ENCODE results near the gene ZNF282.

ZNF282 gene

DNA sequence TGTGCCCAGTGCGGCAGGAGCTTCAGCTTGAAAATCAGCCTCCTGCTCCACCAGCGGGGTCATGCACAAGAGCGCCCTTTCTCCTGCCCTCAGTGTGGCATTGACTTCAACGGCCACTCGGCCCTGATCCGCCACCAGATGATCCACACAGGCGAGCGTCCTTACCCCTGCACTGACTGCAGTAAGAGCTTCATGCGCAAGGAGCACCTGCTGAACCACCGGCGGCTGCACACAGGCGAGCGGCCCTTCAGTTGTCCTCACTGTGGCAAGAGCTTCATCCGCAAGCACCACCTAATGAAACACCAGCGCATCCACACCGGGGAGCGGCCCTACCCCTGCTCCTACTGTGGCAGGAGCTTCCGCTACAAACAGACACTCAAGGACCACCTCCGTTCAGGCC lies 16.1 kb upstream of the ZNF282 start:
- Mint-ChIP-seq H3K4me1 (no peaks in the 10 kb centered on the region), H3K27ac (no peak overlapping the region), H3K9me3 (no peaks in the 10 kb centered on the region), H3K36me3 (ENCODE audit: low read depth) (peaks cover 31% of the 10 kb centered on the region), H3K27me3 (no peaks in the 10 kb centered on the region), H3K4me3 (no peak overlapping the region)
- no peak for DNase-seq
- ATAC-seq = no peak

DNA sequence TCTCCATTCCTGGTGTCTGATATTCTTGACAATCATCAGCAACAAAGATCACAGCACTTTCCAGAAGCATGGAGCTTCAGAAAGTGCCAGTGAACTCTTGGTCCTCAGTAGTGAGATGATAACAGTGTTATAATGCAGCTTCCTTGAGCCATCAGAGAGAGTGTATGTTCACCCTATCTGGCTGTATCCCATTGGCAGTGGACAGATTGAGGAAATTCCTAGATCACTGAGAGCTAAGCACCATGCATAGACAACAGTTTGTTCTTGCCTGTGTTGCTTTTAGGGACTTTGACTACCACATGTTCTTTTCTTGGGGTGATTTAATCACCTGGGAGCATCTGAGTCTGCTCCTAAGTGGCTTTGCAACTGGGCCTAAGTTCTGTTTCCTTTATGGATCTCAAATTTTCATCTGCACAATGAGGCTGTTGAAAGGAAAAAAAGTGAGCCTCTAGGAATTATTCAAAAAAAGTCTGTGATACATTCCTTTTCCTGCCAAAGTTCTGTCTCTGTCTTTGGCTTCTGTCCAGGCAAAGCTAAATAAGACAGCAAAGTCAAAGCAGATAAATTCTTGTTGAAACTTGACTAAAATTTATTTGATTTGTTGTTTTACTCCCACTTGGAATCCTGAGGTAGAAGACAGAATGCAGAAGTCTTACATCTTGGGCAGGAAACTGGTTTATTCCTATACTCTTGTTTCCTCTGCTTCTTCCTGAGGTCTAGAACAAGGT lies 14.5 kb upstream of the ZNF282 start:
- Mint-ChIP-seq H3K27ac (peak overlapping the region; percentile 36), H3K36me3 (ENCODE audit: low read depth) (peaks cover 29% of the 10 kb centered on the region), H3K9me3 (no peaks in the 10 kb centered on the region), H3K4me3 (no peak overlapping the region), H3K4me1 (no peaks in the 10 kb centered on the region), H3K27me3 (no peaks in the 10 kb centered on the region)
- ATAC-seq (no peak), DNase-seq (no peak)

DNA sequence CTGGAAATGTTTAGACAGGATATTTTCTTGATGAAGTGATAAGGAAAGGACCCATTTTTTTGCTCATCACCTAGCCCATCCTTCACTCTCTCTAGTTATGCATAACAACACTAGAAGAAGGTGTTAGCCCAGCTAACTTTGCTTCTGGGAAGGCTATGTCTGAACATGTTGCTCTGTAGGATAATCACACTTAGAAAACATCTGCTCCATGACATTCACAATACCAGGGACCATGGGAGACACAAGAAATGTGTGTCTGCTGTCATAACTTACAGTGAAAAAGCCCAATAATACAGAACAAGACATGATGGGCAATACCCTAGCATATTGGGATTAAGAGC lies 13.9 kb upstream of the ZNF282 start:
- Mint-ChIP-seq H3K4me3 (no peak overlapping the region), H3K27me3 (no peaks in the 10 kb centered on the region), H3K4me1 (no peaks in the 10 kb centered on the region), H3K9me3 (no peaks in the 10 kb centered on the region), H3K27ac (no peak overlapping the region), H3K36me3 (ENCODE audit: low read depth) (peaks cover 27% of the 10 kb centered on the region)
- ATAC-seq (no peak), DNase-seq (no peak)

DNA sequence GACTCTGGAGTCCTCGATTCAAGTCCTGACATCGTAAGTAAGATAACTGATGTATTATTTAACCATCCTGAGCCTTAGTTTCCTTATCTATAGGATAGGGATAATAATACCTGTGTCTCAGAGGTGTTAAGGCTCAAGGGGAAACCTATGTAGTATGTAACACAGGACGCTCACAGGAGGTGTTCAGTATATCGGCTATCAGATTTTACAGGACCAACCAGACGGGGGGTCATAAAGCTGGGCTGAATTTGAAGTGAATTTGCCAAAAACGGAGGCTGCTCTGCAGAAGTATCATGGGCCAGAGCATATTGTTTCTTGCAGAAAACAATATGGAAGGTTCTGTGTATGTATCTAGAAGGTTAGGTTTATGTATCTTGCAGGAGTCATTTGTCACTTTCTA lies 11.1 kb upstream of the ZNF282 start:
- no peaks in the 10 kb centered on the region for H3K4me1 Mint-ChIP-seq
- ATAC-seq = no peak
- DNase-seq = no peak
- H3K27me3 Mint-ChIP-seq = no peaks in the 10 kb centered on the region
- peaks cover 7% of the 10 kb centered on the region for H3K36me3 Mint-ChIP-seq (ENCODE audit: low read depth)
- H3K4me3 Mint-ChIP-seq = no peak overlapping the region
- H3K27ac Mint-ChIP-seq = no peak overlapping the region
- no peaks in the 10 kb centered on the region for H3K9me3 Mint-ChIP-seq

DNA sequence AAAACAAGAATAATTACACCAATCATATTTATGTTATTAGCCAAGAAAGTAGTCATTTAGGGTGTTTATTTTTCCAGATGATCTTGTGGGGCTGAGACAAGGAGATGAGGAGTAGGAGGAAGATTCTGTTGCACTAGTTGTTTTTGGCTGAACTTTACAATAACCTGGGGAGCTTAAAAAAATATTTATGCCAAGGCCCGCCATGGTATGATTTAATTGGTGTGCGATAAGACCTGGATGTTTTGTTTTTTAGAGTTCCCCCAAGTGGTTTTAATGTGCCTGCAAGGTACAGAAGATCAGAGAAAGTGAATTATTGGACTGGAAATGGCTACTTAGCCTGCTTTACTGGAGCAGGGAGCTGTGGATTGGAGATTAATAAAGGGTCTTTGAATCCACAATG lies 7.1 kb upstream of the ZNF282 start:
- H3K27me3 Mint-ChIP-seq = no peaks in the 10 kb centered on the region

DNA sequence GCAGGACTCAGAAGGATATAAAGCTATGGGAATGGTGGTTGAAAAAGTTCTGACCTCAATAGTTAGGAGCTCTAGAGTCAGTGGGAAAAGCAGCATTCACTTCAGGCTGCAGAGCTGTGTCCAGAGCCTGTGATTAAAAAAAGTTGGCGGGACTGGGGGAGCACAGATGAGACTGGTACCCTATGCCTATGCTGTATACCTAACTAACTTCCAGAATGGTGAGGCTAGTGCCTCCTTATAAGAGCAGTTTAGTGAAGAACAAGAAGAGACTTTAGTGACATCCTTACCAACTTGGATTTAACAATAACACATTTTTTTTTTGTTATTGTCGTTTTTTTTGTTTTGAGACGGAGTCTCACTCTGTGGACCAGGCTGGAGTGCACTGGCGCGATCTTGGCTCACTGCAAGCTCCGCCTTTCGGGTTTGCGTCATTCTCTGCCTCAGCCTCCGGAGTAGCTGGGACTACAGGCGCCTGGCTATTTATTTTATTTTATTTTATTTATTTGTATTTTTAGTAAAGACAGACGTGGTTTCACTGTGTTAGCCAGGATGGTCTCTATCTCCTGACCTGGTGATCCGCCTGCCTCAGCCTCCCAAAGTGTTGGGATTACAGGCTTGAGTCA lies 6.6 kb upstream of the ZNF282 start:
- Mint-ChIP-seq H3K4me3 (no peak overlapping the region), H3K27ac (no peak overlapping the region), H3K27me3 (no peaks in the 10 kb centered on the region), H3K9me3 (no peaks in the 10 kb centered on the region), H3K4me1 (peaks cover 16% of the 10 kb centered on the region), H3K36me3 (ENCODE audit: low read depth) (peaks cover 1% of the 10 kb centered on the region)
- ATAC-seq = no peak
- no peak for DNase-seq

More for the DNA sequence above, 7.1 kb upstream of the ZNF282 start:
- peaks cover 1% of the 10 kb centered on the region for H3K36me3 Mint-ChIP-seq (ENCODE audit: low read depth)
- ATAC-seq (no peak), DNase-seq (no peak)
- H3K4me3 Mint-ChIP-seq = no peak overlapping the region
- H3K9me3 Mint-ChIP-seq = no peaks in the 10 kb centered on the region
- H3K27ac Mint-ChIP-seq = no peak overlapping the region
- peaks cover 16% of the 10 kb centered on the region for H3K4me1 Mint-ChIP-seq

DNA sequence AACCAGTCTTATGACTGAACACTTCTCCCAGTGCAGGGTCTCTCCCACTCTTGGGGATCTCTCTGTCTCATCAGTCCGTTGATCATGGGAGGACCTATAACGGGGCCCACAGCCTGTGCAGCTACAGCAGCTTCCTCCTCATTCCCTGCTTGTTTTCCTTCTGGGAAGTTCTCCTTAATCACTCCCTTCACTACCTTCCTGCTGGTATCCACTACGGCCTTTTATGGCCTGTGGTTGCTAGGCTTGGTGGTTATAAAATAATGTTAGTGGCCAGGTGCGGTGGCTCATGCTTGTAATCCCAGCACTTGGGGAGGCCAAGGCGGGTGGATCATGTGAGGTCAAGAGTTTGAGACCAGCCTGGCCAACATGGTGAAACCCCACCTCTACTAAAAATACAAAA lies 3.5 kb upstream of the ZNF282 start:
- DNase-seq (no peak), ATAC-seq (no peak)
- peaks cover 24% of the 10 kb centered on the region for H3K4me1 Mint-ChIP-seq
- H3K4me3 Mint-ChIP-seq = peak overlapping the region; percentile 40
- H3K9me3 Mint-ChIP-seq = no peaks in the 10 kb centered on the region
- no peak overlapping the region for H3K27ac Mint-ChIP-seq
- no peaks in the 10 kb centered on the region for H3K27me3 Mint-ChIP-seq
- peaks cover 5% of the 10 kb centered on the region for H3K36me3 Mint-ChIP-seq (ENCODE audit: low read depth)

DNA sequence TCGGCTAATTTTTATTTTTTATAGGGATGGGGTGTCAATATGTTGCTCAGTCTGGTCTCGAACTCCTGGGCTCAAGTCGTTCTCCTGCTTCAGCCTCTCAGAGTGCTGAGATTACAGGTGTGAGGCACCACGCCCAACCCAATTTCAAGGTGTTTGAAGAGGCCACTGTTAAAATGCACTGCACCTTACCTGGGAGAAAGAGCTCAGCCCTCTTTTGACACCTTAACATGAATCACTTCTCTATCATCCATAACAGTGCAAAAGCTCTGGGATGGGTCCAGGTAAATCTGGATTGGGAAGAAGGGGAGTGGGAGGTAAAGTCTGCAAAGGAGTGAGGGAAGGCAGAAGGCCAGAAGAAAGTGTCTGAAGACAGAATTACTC lies 557 bp upstream of the ZNF282 start:
- Mint-ChIP-seq H3K27ac (no peak overlapping the region), H3K9me3 (no peaks in the 10 kb centered on the region), H3K36me3 (ENCODE audit: low read depth) (peaks cover 28% of the 10 kb centered on the region), H3K27me3 (no peaks in the 10 kb centered on the region), H3K4me3 (peak overlapping the region; percentile 79), H3K4me1 (peaks cover 49% of the 10 kb centered on the region)
- no peak for ATAC-seq
- DNase-seq = no peak

DNA sequence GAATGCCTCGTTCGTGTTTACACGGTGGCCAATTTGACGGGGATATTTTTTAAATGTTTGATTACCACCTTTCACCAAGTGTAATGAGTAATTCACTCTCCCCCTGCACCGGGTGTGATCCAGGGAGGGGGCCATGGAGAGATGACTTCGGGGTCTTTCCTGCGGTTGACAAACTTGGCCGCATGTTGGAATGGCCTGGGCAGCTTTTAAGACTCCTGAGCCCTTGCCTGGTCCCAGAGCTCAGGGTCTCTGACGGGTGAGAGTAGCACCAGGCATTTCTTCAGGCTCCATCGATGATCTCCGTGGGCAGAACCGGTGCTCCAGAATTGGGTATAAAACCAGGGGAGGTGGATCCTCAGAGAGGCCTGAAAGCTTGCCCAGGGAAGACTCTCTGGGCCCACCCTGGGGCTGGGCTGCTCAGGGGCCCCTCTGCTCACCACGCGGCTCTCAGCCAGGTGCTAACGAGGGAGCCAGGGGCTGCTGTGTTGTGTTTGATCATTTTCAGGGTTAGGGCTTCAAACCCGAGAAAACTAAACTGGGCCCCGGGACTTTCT lies 882 bp downstream of the ZNF282 start:
- Mint-ChIP-seq H3K27me3 (no peaks in the 10 kb centered on the region), H3K36me3 (ENCODE audit: low read depth) (peaks cover 39% of the 10 kb centered on the region), H3K27ac (peak overlapping the region; percentile 95), H3K9me3 (no peaks in the 10 kb centered on the region), H3K4me1 (peaks cover 41% of the 10 kb centered on the region), H3K4me3 (peak overlapping the region; percentile 94)
- DNase-seq (peak; percentile 20), ATAC-seq (no peak)

DNA sequence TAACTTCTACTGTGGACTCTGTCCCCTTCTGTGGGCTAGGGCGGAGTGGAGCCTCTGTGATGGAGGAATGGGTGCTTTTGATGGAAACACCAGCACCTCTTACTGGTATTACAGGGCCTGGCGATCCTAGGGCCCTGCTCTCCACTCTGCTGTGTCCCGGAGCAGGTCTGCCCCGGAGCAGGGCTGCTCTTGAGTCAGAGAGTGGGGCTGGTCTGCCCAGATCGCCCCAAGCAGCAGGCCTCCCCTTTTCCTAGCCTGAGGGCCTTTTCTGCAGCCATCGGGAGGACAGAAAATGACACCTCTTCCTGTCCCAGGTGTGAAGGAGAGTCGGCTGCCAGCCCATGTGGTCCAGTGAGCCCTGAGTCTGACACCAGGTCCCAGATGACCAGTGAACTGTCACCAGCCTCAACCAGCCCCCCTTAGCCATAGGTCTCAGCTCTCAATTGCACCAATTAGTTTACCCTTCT lies 1.4 kb downstream of the ZNF282 start:
- Mint-ChIP-seq H3K9me3 (no peaks in the 10 kb centered on the region), H3K27me3 (no peaks in the 10 kb centered on the region), H3K4me1 (peaks cover 37% of the 10 kb centered on the region), H3K27ac (peak overlapping the region; percentile 95), H3K36me3 (ENCODE audit: low read depth) (peaks cover 41% of the 10 kb centered on the region), H3K4me3 (peak overlapping the region; percentile 94)
- ATAC-seq (peak; percentile 31), DNase-seq (peak; percentile 15)

DNA sequence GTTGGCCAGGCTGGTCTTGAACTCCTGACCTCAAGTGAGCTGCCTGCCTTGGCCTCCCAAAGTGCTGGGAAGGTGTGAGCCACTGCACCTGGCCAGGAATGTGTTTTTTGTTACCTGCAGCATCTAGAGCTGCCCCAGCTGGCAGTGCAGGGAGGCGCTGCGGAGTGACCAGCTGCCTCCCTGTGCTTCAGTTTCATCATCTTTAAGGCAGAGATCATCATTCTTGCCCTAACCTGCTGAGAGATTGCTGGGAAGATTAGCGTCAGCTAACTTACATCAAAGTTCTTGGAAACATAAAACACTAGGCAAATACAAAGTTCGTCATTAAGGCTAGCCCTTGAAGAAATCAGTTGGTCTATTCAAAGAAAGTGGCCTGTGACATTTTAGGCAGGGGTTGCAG lies 2.3 kb downstream of the ZNF282 start:
- Mint-ChIP-seq H3K36me3 (ENCODE audit: low read depth) (peaks cover 49% of the 10 kb centered on the region), H3K27me3 (no peaks in the 10 kb centered on the region), H3K4me1 (peaks cover 37% of the 10 kb centered on the region), H3K27ac (no peak overlapping the region), H3K4me3 (peak overlapping the region; percentile 94), H3K9me3 (no peaks in the 10 kb centered on the region)
- ATAC-seq = no peak
- no peak for DNase-seq

DNA sequence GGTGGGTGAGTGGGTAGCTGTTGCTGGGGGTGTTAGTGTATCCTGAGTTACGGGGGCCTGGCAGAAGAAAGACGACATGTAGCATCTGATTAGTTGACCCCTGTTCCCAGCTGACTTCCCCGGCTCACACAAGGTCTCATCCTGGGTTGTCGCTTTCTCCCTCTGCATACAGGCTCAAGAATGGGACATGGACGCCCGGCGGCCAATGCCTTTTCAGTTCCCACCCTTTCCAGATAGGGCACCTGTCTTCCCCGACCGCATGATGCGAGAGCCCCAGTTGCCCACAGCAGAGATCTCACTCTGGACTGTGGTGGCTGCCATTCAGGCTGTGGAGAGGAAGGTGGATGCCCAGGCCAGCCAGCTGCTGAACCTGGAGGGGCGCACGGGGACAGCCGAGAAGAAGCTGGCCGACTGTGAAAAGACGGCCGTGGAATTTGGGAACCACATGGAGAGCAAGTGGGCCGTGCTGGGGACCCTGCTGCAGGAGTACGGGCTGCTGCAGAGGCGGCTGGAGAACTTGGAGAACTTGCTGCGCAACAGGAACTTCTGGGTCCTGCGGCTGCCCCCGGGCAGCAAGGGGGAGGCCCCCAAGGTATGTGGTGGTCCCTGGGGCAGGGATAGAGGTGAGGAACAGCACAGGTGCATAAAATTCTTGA lies 2.9 kb downstream of the ZNF282 start:
- Mint-ChIP-seq H3K27ac (no peak overlapping the region), H3K4me1 (peaks cover 38% of the 10 kb centered on the region), H3K36me3 (ENCODE audit: low read depth) (peaks cover 54% of the 10 kb centered on the region), H3K4me3 (no peak overlapping the region), H3K9me3 (no peaks in the 10 kb centered on the region), H3K27me3 (no peaks in the 10 kb centered on the region)
- ATAC-seq (no peak), DNase-seq (no peak)

DNA sequence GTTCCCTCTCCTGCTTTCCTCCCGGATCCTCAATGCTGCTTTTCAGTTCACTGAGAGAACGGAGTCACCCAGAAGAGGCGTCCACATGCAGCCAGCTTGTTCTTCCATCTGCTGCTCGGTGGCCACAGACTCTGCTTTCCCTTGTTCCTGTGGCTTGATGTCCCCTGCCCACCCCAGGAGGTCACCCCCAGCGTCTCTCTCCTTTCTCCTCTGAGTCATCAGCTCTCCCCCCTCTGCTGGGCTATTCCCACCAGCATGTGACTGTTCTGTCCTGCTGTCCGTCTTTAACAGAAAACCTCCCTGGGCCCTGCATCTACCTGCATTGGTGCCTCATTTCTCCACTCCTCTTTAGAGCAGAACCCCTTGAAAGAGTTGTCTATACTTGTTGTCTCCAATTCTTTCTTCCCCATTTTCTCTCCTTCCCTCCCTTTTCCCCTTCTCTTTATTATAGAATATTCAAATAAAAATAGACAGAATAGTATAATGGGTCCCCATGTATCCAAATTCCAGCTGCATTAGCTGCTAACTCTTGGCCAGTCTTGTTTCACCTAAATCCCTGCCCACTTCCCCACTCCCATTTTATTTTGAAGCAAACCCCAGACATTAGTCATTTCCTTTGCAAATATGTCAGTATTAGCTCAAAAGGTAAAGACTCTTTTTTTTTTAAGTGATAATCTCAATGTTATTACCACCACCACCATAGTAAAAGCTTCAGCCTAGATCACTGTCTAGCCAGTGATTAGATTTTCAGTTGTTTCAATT lies 4.1 kb downstream of the ZNF282 start:
- peaks cover 42% of the 10 kb centered on the region for H3K4me1 Mint-ChIP-seq
- no peaks in the 10 kb centered on the region for H3K27me3 Mint-ChIP-seq
- no peak for ATAC-seq
- no peaks in the 10 kb centered on the region for H3K9me3 Mint-ChIP-seq
- H3K4me3 Mint-ChIP-seq = no peak overlapping the region
- no peak overlapping the region for H3K27ac Mint-ChIP-seq
- no peak for DNase-seq
- H3K36me3 Mint-ChIP-seq (ENCODE audit: low read depth) = peaks cover 63% of the 10 kb centered on the region

DNA sequence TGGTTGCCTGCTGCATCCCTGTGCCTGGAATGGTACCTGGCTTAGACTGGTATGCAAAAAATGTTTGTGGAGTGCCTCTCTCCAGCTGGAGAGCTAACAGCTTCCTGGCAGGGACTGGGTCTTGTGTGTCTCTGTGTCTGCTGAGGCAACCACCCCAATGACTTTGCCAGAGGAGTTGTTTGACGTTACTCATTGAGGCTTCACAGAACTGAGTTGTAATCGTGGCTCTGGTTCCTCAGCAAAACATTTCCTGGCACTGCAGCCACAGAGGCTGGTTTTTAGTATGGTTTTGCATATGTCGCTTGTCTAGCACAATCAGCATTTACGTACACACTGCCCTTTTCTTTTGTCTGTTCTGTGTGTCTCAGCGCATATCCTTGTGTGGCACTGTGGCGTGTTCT lies 7.5 kb downstream of the ZNF282 start:
- Mint-ChIP-seq H3K4me3 (no peak overlapping the region), H3K36me3 (ENCODE audit: low read depth) (peaks cover 74% of the 10 kb centered on the region), H3K27me3 (no peaks in the 10 kb centered on the region), H3K9me3 (no peaks in the 10 kb centered on the region), H3K4me1 (peaks cover 26% of the 10 kb centered on the region), H3K27ac (no peak overlapping the region)
- DNase-seq (no peak), ATAC-seq (peak; percentile 60)
